Erythroblast (primary cell): Measurements from ENCODE around the gene SMIM32.

Experiments used
- DNase-seq, 2 experiments: peaks; one replicate each; lab custom pipeline; 2025; lab: John Stamatoyannopoulos, UW
- GATA1 ChIP-seq: IDR thresholded peaks from 2 replicates; pipeline ENCODE4 v1.6.1; 2011; ENCODE audit warnings: low read depth, mild to moderate bottlenecking, control low read depth, low read length, moderate library complexity
- POLR2A ChIP-seq: IDR thresholded peaks from 2 replicates; pipeline ENCODE4 v1.6.1; 2011; ENCODE audit warnings: mild to moderate bottlenecking, low read length

SMIM32 gene

DNA sequence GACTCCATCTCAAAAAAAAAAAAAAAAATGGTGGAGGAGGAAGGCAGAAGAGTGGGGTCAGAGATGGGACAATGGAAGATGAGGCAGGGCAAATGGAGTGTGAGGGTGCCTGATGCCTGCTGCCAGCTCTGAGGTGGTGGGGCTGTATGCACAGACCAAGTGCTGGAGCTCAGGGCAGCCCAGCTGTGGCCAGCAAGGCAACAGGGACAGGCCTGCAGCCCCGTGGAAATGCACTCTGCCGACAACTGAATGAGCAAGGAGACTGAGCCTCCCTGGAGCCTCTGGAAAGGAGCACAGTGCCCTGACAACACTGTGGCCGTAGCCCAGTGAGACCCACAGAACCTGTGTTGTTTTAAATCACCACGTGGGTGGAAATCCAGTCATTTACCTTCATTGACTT, 22.9 kb upstream of the SMIM32 start:
- no peak for DNase-seq
- TF ChIP-seq POLR2A (no peak), GATA1 (no peak)

DNA sequence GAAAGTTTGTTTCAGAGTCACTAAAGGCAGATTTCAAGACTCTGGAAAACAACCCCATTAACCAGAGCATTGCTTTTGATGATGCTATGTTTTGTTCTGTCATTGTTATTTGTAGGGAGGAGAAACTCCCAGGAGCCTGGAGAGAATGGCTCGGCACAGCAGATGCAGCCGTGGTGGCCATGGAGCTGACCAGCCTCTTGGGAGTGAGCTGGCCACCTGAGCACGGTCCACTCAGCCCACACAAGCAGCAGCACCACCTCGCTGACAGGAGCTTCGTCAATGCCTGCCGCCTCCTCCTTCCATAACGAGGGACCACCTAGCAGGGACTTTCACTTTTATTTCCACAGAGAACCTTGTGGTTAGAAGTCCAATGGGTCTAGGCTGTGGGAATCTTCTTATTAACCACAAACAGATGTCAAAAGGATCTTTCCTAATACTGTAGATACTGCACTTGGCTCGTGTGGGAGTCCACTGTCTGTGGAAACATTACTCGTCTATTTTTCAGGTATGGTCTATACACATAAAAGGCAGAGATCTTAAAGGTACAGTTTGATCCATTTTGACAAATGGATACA, 21.0 kb upstream of the SMIM32 start:
- TF ChIP-seq POLR2A (no peak), GATA1 (no peak)
- DNase-seq: no peak

DNA sequence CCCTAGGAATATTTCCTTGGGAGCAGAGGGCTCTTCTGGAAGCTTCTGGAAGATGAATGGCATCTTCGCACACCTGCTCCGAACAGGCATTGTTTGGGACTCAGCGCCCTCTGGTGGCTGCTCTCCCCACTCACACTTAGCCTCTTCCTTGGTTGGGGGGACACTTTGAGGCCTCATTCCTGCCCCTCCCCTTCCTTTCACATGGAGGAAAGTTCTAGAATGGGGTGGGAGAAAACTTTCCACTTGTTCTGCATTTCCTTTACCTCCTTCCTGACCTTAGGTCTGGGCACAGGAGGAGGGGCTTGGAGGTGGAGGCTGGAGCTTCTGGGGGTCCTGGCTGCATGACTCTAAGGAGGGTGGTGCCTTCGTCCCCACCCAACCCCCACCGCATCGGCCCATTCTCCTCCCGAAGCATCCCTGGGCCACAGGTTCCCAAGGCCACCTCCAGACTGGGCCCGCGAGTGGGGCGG, 19.3 kb upstream of the SMIM32 start:
- DNase-seq: peak; percentile 45 to 72
- no peak for TF ChIP-seq POLR2A
- TF ChIP-seq GATA1: no peak

DNA sequence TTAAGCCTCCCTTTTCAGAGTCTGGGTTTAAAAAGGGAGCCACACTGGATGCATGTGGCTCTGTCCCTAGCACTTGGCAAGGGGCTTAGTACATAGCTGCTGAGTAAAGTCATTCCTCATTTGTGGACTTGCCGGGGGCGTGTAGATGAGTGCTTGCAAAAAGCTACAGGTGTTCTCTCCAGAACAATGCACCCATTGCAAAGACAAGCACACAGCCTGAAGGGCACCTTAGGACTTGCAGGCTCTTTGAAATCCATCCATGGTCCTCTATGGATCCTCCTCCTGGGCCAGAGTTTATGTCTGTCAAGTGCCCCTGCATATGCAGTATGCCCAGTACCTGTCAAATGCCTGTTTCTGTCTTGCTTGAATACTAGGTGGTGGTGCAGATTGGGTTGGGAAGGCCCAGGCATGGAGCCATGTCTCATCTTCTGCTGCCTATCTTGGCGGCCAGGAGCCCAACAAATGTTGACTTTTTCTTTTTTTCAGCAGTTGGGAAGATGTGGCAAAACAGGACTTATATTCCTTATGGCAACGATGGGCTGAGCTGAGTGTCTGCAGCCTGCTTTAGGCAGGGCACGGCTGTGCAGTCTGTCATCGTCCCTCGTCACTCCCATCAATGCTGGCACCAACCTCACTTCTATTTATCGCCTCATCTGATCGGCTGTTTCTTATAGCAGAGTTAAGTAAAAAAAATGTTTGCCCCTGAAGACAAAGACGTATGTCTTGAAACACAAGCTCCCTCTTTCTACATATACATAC, 18.5 kb upstream of the SMIM32 start:
- TF ChIP-seq GATA1 (no peak), POLR2A (no peak)
- no peak for DNase-seq

DNA sequence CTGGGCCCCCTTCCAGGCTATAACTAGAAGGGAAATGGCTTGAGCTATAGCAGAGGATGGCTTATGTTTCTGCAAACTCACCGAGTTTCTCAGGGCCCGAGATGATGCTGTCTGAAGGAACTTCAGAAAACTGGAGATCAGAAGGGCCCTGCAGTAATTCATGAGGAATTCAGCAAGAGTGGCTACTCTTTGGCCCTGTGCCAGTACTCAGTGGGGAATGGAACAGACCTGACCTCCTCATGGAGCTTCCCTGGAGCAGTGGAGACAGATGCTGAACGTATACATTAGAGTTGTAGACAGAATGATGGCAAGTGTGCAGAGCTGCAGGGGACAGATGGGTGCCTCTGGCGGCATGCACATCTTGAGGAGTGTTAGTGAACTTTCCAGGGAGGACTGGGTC, 17.3 kb upstream of the SMIM32 start:
- no peak for DNase-seq
- no peak for TF ChIP-seq GATA1
- no peak for TF ChIP-seq POLR2A

DNA sequence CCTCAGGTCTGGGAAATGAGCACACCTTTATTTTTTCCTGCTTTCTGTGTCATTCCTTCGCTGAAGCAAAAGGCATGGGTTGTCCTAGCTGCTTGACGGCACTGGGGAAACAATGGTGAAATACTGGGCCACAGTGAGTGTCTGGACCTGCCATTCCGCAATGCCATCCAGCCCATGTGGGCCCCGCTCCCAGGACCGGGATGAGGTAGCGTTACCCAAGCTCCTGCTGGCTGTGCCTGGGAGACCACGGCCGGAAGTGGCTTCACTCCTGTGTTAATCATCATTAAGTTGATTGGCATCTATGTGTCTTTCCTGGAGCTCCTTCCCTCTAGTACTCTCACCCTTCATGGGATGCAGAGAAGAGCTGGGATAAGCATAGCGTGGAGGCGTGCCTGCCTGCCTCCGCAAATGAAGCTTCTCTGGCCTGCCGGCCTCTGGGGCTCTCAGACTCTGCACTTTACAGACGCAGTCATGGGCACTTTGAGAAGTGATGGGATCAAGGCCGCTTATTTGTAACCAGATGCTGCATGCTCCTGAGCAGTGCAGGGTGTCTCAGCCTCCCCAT, 16.5 kb upstream of the SMIM32 start:
- TF ChIP-seq POLR2A (no peak), GATA1 (no peak)
- DNase-seq: no peak

DNA sequence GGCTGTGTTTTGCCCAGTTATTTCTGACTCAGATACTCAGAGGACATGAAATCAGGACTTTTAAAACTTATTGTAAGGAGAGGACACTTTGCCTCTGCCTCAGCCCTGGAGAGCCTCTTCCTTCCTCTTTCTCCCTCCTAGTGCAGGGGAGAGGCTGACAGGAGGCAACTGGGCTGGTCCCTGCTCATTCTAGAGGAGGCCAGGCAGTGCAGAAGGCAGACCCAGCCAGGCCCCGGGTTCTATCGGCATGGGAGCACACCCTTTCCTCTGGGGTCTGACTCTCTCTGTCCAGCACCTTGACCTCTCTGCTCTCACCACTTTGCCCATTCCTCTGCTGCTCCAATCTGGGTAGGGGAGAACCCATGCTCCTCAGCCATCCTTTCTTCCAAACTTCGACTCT, 16.0 kb upstream of the SMIM32 start:
- DNase-seq: no peak
- TF ChIP-seq POLR2A: no peak
- TF ChIP-seq GATA1: no peak

DNA sequence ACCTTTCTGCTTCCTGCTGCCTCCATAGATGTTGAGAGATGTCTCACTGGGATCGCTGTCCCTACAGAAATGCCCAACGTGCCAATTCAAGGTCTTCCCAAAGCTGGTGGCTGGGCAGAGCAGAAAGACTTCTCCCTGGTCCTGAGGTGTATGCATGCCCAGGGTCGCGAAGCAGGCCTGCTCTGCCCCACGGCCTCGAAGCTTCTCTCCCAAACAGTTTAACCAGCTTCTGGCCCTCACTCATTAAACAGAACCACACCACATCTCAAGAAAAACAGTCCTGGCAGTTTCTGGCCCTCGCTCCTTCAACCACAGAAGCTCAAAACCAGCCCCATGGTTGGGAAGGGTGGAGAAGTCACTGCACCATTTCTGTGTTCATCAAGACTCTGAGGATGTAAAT, 14.7 kb upstream of the SMIM32 start:
- no peak for TF ChIP-seq GATA1
- TF ChIP-seq POLR2A: no peak
- no peak for DNase-seq

DNA sequence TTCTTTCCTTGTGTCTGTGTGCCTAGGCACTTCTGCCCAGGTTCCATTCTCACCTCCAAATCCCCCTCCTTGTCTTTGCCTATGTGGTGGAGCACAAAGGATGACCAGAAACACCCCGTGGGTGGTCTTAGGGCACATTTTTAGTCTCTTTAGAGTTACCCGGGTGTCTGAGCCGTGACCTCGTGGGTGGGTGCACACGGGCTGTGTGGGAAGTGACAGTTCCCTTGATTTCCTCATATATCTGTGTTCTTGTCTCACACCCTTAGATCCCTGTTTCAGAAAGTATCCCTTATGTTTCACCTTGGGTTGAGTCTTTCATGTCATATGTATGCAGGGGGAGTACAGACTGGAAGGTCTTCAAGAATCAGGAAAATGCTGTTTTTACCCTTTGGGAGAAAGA, 13.4 kb upstream of the SMIM32 start:
- no peak for TF ChIP-seq GATA1
- TF ChIP-seq POLR2A: no peak
- no peak for DNase-seq

DNA sequence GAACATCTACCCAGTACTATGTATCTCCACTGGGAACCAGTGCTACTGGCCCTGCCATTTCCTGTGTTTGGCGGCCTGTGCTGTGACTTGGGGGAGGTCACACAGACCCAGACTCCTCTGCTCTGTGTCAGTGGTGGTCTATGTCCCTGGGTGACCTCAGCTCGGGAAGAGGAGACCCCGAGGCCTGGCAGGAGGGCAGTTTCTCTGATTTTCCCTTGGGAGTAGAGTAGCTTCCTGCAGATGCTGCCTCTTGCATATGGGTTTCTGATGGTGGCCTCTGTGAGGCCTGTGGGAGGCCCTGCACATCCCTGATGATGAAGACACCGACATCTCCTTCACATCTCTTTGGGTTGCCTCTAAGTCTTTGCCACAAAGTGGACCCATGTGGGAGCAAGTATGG, 13.0 kb upstream of the SMIM32 start:
- TF ChIP-seq GATA1 (no peak), POLR2A (no peak)
- DNase-seq: no peak

DNA sequence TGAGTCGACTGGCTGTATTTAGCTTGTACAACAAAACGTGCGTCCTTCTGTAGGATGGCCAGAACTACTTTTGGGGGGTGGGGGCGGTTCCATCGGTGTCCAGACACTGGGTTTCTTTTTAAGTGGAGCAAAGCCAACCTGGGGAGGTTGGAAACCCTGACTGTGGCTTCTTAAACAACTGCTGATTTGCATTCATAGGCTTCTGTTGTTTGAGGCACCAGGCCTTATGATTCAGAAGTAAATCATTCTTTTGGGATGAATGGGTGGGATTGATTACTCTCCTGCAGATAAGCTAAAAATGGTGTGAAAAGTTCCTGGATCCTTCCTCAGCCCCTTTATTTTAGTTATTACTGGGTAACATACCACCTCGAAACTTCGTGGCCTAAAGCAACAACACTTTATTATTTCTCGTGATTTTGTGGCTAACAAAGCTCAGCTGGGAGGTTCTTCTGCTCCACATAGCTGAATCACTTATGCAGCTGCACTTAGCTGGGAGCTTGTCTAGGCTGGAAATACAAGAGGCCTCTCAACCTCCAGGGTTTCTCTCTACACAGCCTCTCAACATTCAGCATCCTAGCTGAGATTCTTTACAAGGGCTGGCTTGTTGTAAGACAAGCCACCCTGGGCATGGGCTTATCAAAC, 12.2 kb upstream of the SMIM32 start:
- no peak for DNase-seq
- TF ChIP-seq POLR2A (no peak), GATA1 (no peak)

DNA sequence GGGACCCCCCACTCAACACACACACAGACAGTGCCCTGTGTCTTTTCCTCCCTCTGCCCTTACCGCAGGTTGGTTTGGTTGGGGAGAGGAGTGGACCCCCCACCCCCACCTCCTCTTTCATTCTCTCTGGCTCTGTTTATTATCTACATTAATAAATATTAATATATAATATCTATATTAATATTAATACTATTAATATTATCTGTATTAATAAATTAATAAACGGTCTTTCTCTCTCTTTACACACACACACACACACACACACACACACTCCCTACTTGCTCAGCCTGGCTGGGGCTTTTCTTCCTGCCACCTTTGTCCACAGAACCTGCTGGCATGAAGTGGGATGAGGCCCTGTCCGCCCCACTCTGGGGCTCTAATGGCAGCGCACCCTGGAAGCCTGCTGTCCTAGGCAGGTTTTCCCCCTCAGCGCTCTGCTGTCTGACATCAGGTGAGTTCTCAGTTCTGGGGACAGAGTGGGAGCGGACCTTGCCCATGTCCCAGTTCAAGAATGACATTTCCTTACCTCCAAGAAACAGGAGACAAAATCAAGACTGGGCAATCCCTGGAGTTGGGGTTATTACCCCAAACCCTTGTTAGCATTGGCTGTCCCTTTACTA, 10.5 kb upstream of the SMIM32 start:
- no peak for DNase-seq
- TF ChIP-seq POLR2A: no peak
- TF ChIP-seq GATA1: no peak

DNA sequence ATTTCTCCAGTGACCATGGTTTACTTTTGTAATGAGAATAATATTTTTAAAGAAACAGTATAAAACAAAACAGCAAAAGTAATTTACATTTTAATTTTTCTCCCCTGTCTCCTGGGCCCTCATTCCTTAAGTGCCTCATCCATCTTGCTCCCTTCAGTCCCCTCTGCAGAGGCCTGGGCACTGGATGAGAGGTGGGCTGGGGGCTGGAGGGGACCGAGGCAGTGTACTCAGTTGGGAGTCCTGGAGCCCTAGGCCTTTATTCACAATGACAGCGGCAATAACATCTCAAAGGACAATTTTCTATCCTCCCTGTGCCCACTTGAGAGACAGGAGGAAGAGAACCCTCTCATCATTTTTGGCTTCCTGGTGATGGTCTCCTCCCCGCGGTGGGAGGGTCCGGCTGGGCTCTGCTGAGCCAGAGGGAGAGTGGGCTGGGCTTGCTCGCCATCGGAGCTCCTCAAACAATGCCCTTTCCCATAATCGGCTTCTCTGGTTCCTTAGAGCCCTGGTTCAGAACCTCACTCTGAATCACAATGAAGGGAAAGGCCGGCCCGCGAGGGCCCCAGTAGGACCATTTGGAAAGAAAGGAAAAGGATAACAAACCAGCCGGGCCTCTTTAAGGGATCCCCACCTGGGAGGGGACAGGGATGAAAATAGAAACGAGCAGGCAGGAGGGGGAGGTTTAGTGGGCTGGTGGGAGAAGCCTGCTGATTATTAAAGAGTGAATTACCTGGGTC, 9.7 kb upstream of the SMIM32 start:
- TF ChIP-seq POLR2A: no peak
- TF ChIP-seq GATA1: no peak
- DNase-seq: no peak

DNA sequence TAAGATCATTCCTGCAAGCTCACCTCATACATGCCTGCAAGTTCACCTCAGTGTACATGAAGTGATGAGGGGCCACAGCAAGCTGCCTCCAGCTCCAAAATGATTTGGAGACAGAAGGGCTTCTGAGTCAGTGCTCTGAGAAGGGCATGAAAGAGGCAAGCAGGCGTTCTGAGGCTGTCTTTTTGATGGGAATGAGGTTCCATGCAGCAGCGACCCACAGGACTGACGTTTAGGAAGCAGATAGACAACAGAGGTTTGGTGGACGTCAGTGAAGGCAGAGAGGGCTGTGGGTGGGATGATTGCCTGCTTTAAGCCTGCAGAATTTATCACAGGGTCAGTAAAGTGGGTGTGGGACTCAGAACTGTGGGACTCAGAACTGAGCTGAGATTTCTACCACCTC, 8.9 kb upstream of the SMIM32 start:
- DNase-seq: no peak
- TF ChIP-seq POLR2A: no peak
- no peak for TF ChIP-seq GATA1
